Posterior cingulate gyrus (tissue), 11 donors: ENCODE results near the gene MSX2.
"Not testable (repeated sequence)": the region's sequence is repeated elsewhere in the genome, so short reads cannot be mapped to it uniquely, and the experiment has no call there.

Source experiments
- DNase-seq, 10 donors: peaks; one replicate each; pipeline versions ENCODE4 v3.0.0 to v3.0.0-alpha.2; 2020 to 2021; ENCODE audit warnings: mixed read lengths in 3 of 10
- intact Hi-C: fragments of 100-400 bp; cut with DNase I; formaldehyde crosslinking; loops from one replicate; pipeline ENCODE4 v1.15.1; 2023

Gene MSX2

GRCh38 chr5:174732036-174733020, 7.9 kb downstream of the MSX2 start:
- no peak for DNase-seq
- intact Hi-C loops, result no loop called here

- intact Hi-C loops, result no loop called here
- no peak for DNase-seq
Observed at GRCh38 chr5:174733091-174733690, 8.8 kb downstream of the MSX2 start.

- no peak for DNase-seq
- intact Hi-C loops, result no loop called here
Observed at GRCh38 chr5:174733836-174734235, 9.5 kb downstream of the MSX2 start.

DNA sequence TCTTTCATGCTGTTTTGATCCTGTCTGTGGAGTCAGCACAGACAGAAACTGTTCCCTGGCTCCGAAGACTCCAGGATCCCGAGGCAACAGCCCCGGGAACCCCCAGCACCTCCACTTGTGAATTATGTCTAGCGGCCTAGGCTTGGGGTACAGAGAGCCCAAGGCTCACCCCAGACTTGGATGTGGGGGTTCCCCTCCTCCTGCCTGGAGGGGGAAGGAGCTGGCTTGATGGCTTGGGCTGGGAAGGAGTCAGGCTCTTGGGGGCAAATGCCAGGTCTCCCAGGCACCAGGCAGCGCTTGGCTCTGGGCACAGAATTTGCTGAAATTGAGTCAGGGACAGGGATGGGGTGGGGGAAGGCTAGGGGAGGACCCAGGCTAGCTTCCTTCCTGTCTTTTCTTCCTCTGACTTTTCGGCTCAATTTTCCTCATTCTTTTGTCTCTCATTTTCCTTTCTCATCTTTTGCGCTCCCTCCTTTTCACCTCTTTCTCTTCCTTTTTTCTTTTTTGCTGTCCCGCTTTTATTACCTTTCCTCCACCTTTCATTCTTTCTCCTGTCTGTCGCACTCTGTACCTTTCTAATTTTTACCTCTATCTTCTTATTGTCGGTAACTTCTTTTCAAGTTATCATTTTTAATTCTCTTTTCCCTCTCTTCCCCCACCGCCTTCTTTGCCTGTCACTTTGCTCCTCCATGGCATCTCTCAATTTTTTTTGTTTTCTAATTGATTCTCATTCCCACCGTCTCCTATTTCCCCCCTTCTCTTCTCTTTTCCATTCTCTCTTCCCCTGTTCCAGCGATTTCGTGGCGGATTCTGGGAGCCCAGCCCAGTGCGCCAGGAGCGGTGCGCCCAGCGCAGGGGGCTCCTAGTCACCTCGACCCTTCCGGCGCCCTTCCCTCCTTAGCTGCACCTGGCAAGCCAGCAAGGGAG, 10.5 kb downstream of the MSX2 start:
- DNase-seq, result no peak
- intact Hi-C loops, result no loop called here

DNA sequence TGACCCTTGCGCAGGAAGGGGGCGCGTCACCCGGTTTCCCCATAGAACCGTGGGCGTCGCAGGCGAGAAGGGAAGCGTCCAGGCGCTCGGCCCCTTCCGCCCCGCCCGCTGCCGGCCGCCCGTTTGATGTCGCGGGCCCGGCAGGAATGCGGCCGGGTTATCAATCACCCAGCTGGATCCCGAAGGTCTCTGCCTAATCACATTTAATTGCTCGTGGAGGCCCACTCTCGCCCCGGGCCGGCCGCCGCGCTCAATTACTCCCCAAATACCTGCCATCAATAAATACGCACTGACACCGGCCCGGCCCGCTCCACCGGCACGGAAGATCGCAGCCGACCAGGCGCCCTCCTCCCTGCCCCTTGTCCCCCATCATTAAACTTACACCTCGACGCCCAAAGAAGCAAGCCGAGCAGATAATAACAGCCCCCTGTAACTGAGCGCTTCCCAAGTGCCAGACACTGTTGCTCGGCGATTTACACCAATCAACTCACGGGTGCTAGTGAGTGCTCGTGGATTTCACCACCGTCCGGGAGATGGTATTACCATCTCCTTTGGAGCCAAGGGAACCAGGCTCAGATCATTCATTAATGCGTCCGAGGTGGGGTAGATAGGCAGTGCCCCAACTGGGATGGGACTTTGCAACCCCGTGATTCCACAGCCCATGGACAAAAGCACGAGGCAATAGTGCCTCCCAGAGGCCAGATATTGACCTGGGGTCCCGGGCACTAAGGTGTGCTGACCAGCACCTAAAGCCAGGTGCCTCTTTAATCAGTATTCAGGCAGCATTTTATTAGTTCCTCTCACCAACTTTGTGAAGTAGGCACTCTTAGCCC, 11.3 kb downstream of the MSX2 start:
- intact Hi-C loops, result loop anchor here (1.0 kb wide), 1 partner anchor 316 kb away; no protein-coding TSS in a partner anchor
- peak in 4 of 10 donors; percentile 7 to 39 (median 27) for DNase-seq

- no peak for DNase-seq
- intact Hi-C loops, result loop anchor here (1.0 kb wide), 1 partner anchor 317 kb away; no protein-coding TSS in a partner anchor
Observed at GRCh38 chr5:174736331-174736721, 11.9 kb downstream of the MSX2 start.

- DNase-seq, result no peak
- intact Hi-C loops, result loop anchor here (1.0 kb wide), 1 partner anchor 317 kb away; no protein-coding TSS in a partner anchor
Observed at GRCh38 chr5:174736777-174737176, 12.4 kb downstream of the MSX2 start.

GRCh38 chr5:174737330-174737729, 12.9 kb downstream of the MSX2 start:
- DNase-seq, result no peak
- intact Hi-C loops, result no loop called here

- DNase-seq, result no peak
- intact Hi-C loops, result no loop called here
Observed at GRCh38 chr5:174741352-174741751, 17.0 kb downstream of the MSX2 start.

DNA sequence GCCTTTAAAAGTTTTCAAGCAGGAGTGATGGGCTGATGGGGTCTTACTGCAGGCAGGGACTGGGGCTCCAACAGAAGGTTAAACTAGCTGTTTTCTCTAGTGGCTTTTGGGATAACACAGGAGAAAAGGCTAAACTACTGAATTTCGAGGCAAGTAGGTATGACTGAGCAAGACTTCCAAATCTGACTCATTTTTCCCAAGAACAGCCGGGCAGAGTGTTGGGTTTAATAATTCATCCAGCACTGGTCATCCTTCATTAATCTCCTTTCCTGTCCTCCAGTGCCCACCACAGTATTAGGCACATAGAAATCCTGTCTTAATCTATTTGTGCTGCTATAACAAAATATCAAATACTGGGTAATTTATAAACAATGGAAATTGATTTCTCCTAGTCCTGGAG, 20.5 kb downstream of the MSX2 start:
- intact Hi-C loops, result no loop called here
- DNase-seq, result no peak

DNA sequence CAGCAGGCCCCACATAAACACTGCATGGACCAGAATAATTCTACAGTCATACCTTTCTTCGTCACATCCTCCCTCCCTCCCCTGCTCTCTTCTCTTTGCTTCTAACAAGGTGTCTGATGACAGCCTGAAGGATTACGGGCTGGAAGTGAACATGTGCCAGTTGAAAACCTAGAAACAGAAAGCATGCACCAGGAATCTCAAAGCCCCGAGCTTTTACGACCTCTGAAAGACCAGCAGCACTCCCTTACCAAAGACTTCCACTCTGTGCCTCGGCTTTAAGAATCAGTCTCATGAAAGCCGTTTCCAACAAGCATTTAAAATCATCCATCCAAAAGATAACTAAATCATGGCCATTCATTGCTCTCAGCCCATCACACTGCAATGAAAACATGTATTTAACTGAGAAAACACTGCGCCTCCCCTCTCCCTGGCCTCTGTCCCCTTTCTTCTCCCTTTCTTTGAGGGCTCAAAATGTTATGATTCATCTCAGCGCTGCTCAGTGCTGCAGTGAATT, 21.3 kb downstream of the MSX2 start:
- intact Hi-C loops, result no loop called here
- no peak for DNase-seq

- intact Hi-C loops, result no loop called here
- DNase-seq, result no peak
Observed at GRCh38 chr5:174750711-174751110, 26.3 kb downstream of the MSX2 start.

DNA sequence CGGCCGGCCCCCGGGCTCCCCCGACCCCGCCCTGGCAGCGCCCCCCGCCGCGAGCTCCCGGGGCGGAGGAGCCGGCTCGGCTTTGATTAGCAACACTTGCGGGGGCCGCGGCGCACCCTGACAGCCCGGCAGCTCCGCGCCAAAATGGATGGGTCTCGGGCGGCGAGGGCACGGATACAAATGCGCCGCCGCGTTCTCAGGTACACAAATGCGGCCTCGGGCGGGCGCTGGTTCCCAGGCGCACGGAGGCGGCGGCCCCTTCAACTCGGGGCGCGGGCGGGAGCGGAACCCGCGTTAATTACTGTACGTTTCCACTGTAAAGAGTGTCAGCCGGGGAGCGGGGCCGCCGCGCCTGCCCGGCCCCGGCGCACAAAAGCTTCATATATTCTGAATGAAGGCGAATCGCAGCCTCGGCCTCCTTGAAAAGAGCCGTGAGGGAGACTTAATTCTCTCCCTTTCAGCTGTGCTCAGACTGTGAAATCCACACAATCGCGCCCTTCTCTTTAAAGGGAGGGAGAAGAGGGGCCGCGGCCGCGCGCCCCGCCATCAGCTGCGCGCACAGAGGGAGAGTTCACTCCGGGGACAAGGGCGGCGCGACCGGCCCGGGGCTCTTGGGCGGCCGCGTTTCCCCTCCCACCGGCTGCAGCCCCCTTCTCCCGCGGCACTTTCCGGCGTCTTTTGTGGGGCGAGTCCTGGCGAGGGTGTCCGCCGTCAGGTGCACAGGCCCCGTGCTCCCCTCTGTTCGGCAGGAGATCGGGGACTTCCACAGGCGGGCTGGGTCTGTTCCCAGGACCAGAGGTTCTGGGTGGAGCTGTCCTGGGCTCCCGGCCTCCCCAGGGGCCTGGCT, 27.0 kb downstream of the MSX2 start:
- intact Hi-C loops, result no loop called here
- DNase-seq, result peak in 7 of 10 donors; percentile 8 to 84 (median 15)

GRCh38 chr5:174752121-174752520, 27.7 kb downstream of the MSX2 start:
- DNase-seq, result no peak
- intact Hi-C loops, result no loop called here

DNA sequence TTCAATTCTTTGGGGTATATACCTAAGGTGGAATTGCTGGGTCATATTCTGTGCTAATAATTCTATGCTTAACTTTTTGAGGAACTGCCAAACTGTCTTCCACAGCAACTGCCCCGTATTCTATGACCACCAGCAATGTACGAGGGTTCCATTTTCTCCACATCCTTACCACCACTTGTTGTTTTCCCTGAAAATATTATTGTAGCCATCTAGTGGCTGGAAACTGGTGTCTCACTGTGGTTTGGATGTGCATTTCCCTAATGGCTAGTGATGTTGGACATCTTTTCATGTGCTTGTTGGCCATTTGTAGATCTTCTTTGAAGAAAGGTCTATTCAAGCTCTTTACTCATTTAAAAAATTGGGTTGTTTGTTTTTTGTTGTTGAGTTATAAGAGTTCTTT, 30.7 kb downstream of the MSX2 start:
- DNase-seq, result no peak
- intact Hi-C loops, result no loop called here

DNA sequence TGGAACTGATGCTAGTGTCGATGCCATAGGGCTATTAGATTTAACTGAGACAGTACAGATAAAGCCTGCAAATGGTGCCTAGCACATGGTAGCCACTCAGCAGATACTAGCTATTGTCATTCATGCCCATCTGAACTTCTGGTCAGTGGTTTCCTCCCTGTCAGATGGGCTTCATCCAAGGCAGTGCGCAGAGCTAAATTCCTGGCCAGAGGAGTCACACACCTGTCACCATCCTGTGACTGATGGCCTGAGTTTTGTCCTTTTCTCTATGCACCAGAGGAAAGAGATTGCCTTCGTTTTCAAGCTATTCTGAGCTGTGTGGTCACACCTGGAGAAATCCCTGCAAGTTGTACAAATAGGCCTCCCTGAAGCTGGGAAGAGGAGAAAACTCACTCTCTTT, 34.7 kb downstream of the MSX2 start:
- DNase-seq, result no peak
- intact Hi-C loops, result no loop called here

DNA sequence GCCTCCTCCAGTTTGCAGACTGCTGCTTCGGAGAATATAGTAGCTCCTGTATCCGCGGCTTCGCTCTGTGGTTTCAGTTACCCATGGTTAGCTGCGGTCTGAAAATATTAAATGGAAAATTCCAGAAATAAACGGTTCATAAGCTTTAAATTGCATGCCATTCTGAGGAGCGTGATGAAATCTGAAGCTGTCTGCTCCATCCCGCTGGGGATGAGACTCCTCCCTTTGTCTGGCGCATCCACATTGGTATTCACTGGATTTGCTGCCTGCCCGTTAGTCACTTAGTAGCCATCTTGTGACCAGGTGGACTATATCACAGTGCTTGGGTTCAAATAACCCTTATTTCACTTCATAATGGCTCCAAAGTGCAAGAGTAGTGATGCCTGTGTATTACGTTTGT, 36.3 kb downstream of the MSX2 start:
- intact Hi-C loops, result no loop called here
- no peak for DNase-seq

GRCh38 chr5:174761341-174761740, 37.0 kb downstream of the MSX2 start:
- DNase-seq, intact Hi-C loops: not testable (repeated sequence)

- intact Hi-C loops, result no loop called here
Observed at GRCh38 chr5:174764309-174764708, 39.9 kb downstream of the MSX2 start.

More at GRCh38 chr5:174764309-174764708, 39.9 kb downstream of the MSX2 start:
- DNase-seq, result no peak
